HepG2 (cell line): ENCODE measurements around the gene PGA4.

ENCODE experiments used
- BHLHE40 ChIP-seq: IDR thresholded peaks from 2 replicates; pipeline ENCODE4 v1.6.1; 2011; ENCODE audit warnings: low read length, improper control_type of control experiment
- EZH2 ChIP-seq: conservative IDR thresholded peaks from 2 replicates; pipeline ENCODE4 v1.6.1; 2012; ENCODE audit warnings: mild to moderate bottlenecking, low read depth, low read length, moderate library complexity
- MBD4 ChIP-seq: IDR thresholded peaks from 2 replicates; pipeline ENCODE4 v1.6.1; 2012; ENCODE audit warnings: low read length, inconsistent platforms, borderline replicate concordance
- NCOA2 ChIP-seq: sonication (generic); formaldehyde crosslinking; IDR thresholded peaks from 2 replicates; pipeline ENCODE4 v1.8.0; 2022; ENCODE audit warnings: inconsistent platforms
- POLR2AphosphoS5 ChIP-seq: IDR thresholded peaks from 2 replicates; pipeline ENCODE4 v1.6.1; 2012; ENCODE audit warnings: low read depth, low read length
- RBAK ChIP-seq: sonication (generic); formaldehyde crosslinking; IDR thresholded peaks from 2 replicates; pipeline ENCODE4 v1.5.1; 2020; ENCODE audit warnings: mild to moderate bottlenecking, missing genetic modification reagents
- RNF2 ChIP-seq: fragments of 450-650 bp; conservative IDR thresholded peaks from 2 replicates; pipeline ENCODE4 v1.6.1; 2016; ENCODE audit warnings: low read depth
- TCF7L2 ChIP-seq: IDR thresholded peaks from 2 replicates; pipeline ENCODE4 v1.6.1; 2011; ENCODE audit warnings: mild to moderate bottlenecking, low read depth, low read length, moderate library complexity
- ZNF24 ChIP-seq: fragments of 450-650 bp; IDR thresholded peaks from 2 replicates; pipeline ENCODE4 v1.6.1; 2017; ENCODE audit warnings: antibody characterized with exemption, mild to moderate bottlenecking
- ZNF577 ChIP-seq: sonication (generic); formaldehyde crosslinking; IDR thresholded peaks from 2 replicates; pipeline ENCODE4 v1.4.0; 2020; ENCODE audit warnings: mild to moderate bottlenecking, low read depth, missing genetic modification reagents, borderline replicate concordance
- TF ChIP-seq, protein P1 (sequence below): IDR thresholded peaks from 2 replicates; pipeline ENCODE4 v1.6.1; 2012; ENCODE audit warnings: low read depth, low read length, improper control_type of control experiment
- TF ChIP-seq, protein P2 (sequence below): sonication (generic); formaldehyde crosslinking; IDR thresholded peaks from 2 replicates; pipeline ENCODE4 v1.5.0; 2020; ENCODE audit warnings: mild to moderate bottlenecking, missing genetic modification reagents, moderate library complexity
- TF ChIP-seq, protein P3 (sequence below): sonication (generic); formaldehyde crosslinking; IDR thresholded peaks from 2 replicates; pipeline ENCODE4; 2020; ENCODE audit warnings: missing genetic modification reagents, mild to moderate bottlenecking, borderline replicate concordance
- TF ChIP-seq, protein P4 (sequence below): sonication (generic); formaldehyde crosslinking; IDR thresholded peaks from 2 replicates; pipeline ENCODE4 v1.8.1; 2023; ENCODE audit warnings: missing genetic modification reagents, inconsistent platforms, borderline replicate concordance

DNA sequence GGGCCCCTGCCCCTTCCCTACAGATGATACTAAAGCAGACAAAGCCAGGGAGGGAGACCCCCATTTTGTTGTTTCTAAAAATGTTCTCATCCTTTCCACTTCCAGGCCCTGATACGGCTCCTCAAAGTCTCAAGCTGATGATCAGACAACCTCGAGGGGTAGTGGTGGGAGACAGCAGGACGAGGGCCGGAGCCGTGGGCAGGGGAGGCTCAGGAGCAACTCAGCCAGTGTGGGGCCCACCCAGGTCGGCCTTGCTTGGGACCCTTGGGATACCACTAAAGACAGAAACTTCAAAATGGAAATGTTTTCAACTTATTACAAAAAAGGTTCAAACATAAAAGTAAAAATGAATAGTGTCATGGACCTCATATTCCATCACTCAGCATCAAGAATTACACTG is 45.7 kb upstream of the PGA4 start:
- TF ChIP-seq ZNF577 (CRISPR knock-in tag) = no peak
- TF ChIP-seq, protein P1, sequence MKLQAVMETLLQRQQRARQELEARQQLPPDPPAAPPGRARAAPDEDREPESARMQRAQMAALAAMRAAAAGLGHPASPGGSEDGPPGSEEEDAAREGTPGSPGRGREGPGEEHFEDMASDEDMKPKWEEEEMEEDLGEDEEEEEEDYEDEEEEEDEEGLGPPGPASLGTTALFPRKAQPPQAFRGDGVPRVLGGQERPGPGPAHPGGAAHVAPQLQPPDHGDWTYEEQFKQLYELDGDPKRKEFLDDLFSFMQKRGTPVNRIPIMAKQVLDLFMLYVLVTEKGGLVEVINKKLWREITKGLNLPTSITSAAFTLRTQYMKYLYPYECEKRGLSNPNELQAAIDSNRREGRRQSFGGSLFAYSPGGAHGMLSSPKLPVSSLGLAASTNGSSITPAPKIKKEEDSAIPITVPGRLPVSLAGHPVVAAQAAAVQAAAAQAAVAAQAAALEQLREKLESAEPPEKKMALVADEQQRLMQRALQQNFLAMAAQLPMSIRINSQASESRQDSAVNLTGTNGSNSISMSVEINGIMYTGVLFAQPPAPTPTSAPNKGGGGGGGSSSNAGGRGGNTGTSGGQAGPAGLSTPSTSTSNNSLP = no peak
- TF ChIP-seq RBAK (CRISPR knock-in tag) = no peak
- no peak for TF ChIP-seq MBD4
- no peak for TF ChIP-seq RNF2
- TF ChIP-seq, protein P2, sequence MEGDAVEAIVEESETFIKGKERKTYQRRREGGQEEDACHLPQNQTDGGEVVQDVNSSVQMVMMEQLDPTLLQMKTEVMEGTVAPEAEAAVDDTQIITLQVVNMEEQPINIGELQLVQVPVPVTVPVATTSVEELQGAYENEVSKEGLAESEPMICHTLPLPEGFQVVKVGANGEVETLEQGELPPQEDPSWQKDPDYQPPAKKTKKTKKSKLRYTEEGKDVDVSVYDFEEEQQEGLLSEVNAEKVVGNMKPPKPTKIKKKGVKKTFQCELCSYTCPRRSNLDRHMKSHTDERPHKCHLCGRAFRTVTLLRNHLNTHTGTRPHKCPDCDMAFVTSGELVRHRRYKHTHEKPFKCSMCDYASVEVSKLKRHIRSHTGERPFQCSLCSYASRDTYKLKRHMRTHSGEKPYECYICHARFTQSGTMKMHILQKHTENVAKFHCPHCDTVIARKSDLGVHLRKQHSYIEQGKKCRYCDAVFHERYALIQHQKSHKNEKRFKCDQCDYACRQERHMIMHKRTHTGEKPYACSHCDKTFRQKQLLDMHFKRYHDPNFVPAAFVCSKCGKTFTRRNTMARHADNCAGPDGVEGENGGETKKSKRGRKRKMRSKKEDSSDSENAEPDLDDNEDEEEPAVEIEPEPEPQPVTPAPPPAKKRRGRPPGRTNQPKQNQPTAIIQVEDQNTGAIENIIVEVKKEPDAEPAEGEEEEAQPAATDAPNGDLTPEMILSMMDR (CRISPR knock-in tag) = no peak
- TF ChIP-seq, protein P3, sequence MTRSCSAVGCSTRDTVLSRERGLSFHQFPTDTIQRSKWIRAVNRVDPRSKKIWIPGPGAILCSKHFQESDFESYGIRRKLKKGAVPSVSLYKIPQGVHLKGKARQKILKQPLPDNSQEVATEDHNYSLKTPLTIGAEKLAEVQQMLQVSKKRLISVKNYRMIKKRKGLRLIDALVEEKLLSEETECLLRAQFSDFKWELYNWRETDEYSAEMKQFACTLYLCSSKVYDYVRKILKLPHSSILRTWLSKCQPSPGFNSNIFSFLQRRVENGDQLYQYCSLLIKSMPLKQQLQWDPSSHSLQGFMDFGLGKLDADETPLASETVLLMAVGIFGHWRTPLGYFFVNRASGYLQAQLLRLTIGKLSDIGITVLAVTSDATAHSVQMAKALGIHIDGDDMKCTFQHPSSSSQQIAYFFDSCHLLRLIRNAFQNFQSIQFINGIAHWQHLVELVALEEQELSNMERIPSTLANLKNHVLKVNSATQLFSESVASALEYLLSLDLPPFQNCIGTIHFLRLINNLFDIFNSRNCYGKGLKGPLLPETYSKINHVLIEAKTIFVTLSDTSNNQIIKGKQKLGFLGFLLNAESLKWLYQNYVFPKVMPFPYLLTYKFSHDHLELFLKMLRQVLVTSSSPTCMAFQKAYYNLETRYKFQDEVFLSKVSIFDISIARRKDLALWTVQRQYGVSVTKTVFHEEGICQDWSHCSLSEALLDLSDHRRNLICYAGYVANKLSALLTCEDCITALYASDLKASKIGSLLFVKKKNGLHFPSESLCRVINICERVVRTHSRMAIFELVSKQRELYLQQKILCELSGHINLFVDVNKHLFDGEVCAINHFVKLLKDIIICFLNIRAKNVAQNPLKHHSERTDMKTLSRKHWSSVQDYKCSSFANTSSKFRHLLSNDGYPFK = no peak
- TF ChIP-seq, protein P4, sequence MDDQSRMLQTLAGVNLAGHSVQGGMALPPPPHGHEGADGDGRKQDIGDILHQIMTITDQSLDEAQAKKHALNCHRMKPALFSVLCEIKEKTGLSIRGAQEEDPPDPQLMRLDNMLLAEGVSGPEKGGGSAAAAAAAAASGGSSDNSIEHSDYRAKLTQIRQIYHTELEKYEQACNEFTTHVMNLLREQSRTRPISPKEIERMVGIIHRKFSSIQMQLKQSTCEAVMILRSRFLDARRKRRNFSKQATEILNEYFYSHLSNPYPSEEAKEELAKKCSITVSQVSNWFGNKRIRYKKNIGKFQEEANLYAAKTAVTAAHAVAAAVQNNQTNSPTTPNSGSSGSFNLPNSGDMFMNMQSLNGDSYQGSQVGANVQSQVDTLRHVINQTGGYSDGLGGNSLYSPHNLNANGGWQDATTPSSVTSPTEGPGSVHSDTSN = no peak
- no peak for TF ChIP-seq NCOA2 (CRISPR knock-in tag)
- no peak for TF ChIP-seq ZNF24
- TF ChIP-seq BHLHE40 = no peak
- no peak for TF ChIP-seq EZH2
- no peak for TF ChIP-seq TCF7L2
- no peak for TF ChIP-seq POLR2AphosphoS5
